ENCODE results near the gene RNF31. TPM values are rescaled to one million over a fixed set of nuclear protein-coding genes. Genes with fewer than 3 reads are reported as not detected.

RNF31 gene
- total and polyA plus RNA-seq, 7 donors: 13.6 to 57.8 (median 31.9) TPM

GRCh38 chr14:24194873-24195185, 47.5 kb downstream of the RNF31 start:
- Histone ChIP-seq H3K9me3 (no peaks in the 10 kb centered on the region), H3K36me3 (peaks cover 0 to 31% (median 16%) of the 10 kb centered on the region in 4 donors), H3K4me1 (peaks cover 0 to 31% (median 26%) of the 10 kb centered on the region in 4 donors), H3K27ac (peak overlapping the region; percentile 86 to 98 (median 96)), H3K27me3 (no peaks in the 10 kb centered on the region), H3K4me3 (peak overlapping the region; percentile 66 to 91 (median 84))
- no peak for TF ChIP-seq POLR2AphosphoS5 (IDR thresholded peaks at IDR 0.05)
- TF ChIP-seq CTCF (IDR thresholded peaks at IDR 0.05): no peak
- no peak for TF ChIP-seq POLR2A (IDR thresholded peaks at IDR 0.05)
- no peak for TF ChIP-seq EP300 (IDR thresholded peaks at IDR 0.05)
- no peak for DNase-seq
- intact Hi-C loops (cut with DNase I): loop anchor here (2.0 kb wide), 1 partner anchor 18 kb away; the partner anchor contains the start of gene CHMP4A
- 42 to 56% methylated on average over 8 of the region's 8 CpGs for WGBS, 2 donors

GRCh38 chr14:24195186-24196070, 48.1 kb downstream of the RNF31 start, which contains the start of gene TM9SF1:
TSS of gene TM9SF1 (minus strand) at chr14:24195441. CDS start at chr14:24195019, 422 bp downstream.
- H3K27ac ChIP-seq: peak within 1 kb of the TSS; percentile 86 to 98 (median 96)
- no peaks in the 10 kb centered on the region for H3K9me3 ChIP-seq
- H3K4me1 ChIP-seq: peaks cover 0 to 31% (median 26%) of the 10 kb centered on the region in 4 donors
- intact Hi-C loops (cut with DNase I): loop anchor here (2.0 kb wide), 1 partner anchor 17 kb away; the partner anchor contains the start of gene CHMP4A
- WGBS, 2 donors: 0% methylated on average over 89 of the region's 89 CpGs
- peak; percentile 85 to 93 (median 90) for TF ChIP-seq POLR2AphosphoS5 (IDR thresholded peaks at IDR 0.05)
- no peak for TF ChIP-seq EP300 (IDR thresholded peaks at IDR 0.05)
- peak; percentile 51 to 57 for TF ChIP-seq POLR2A (IDR thresholded peaks at IDR 0.05)
- TF ChIP-seq CTCF (IDR thresholded peaks at IDR 0.05): no peak
- DNase-seq: peak; percentile 94
- H3K27me3 ChIP-seq: no peaks in the 10 kb centered on the region
- peak within 1 kb of the TSS; percentile 66 to 91 (median 84) for H3K4me3 ChIP-seq
- peaks cover 0 to 32% (median 16%) of the 10 kb centered on the region in 4 donors for H3K36me3 ChIP-seq

- no peak for TF ChIP-seq CTCF (IDR thresholded peaks at IDR 0.05)
- TF ChIP-seq EP300 (IDR thresholded peaks at IDR 0.05): no peak
- no peak for TF ChIP-seq POLR2A (IDR thresholded peaks at IDR 0.05)
- TF ChIP-seq POLR2AphosphoS5 (IDR thresholded peaks at IDR 0.05): no peak
- H3K4me1 ChIP-seq: peaks cover 0 to 31% (median 26%) of the 10 kb centered on the region in 4 donors
- intact Hi-C loops (cut with DNase I): no loop called here
- no peaks in the 10 kb centered on the region for H3K9me3 ChIP-seq
- peak overlapping the region; percentile 86 to 98 (median 96) for H3K27ac ChIP-seq
- WGBS, 2 donors: 34 to 35% methylated on average over 33 of the region's 33 CpGs
- DNase-seq: no peak
- H3K4me3 ChIP-seq: peak overlapping the region; percentile 66 to 91 (median 84)
- no peaks in the 10 kb centered on the region for H3K27me3 ChIP-seq
- peaks cover 0 to 31% (median 18%) of the 10 kb centered on the region in 4 donors for H3K36me3 ChIP-seq
Observed at GRCh38 chr14:24196071-24197055, 49.1 kb downstream of the RNF31 start.

GRCh38 chr14:24197056-24197450, 49.8 kb downstream of the RNF31 start:
- 78 to 94% methylated on average over 2 of the region's 2 CpGs for WGBS, 2 donors
- Histone ChIP-seq H3K36me3 (peaks cover 0 to 29% (median 15%) of the 10 kb centered on the region in 4 donors), H3K27me3 (no peaks in the 10 kb centered on the region), H3K9me3 (no peaks in the 10 kb centered on the region), H3K27ac (no peak overlapping the region), H3K4me1 (peaks cover 0 to 31% (median 26%) of the 10 kb centered on the region in 4 donors), H3K4me3 (no peak overlapping the region)
- intact Hi-C loops (cut with DNase I): no loop called here
- DNase-seq: no peak
- no peak for TF ChIP-seq POLR2A (IDR thresholded peaks at IDR 0.05)
- TF ChIP-seq POLR2AphosphoS5 (IDR thresholded peaks at IDR 0.05): no peak
- no peak for TF ChIP-seq EP300 (IDR thresholded peaks at IDR 0.05)
- no peak for TF ChIP-seq CTCF (IDR thresholded peaks at IDR 0.05)

All from sigmoid colon (tissue), 7 donors.